GM21786 (cell line): ENCODE results near the gene DNAJC1.
"Not testable (repeated sequence)": the region's sequence is repeated elsewhere in the genome, so short reads cannot be mapped to it uniquely, and the experiment has no call there.

ENCODE experiments used
- ATAC-seq: cut with Tn5 transposase; IDR thresholded peaks from one replicate; pipeline ENCODE4 v1.9.1; 2021; ENCODE audit not compliant: unreplicated experiment

DNAJC1 gene

GRCh38 chr10:21831986-21832820 is 171.3 kb downstream of the DNAJC1 start:
- ATAC-seq: no peak

- no peak for ATAC-seq
Observed at GRCh38 chr10:21830037-21830436, 173.5 kb downstream of the DNAJC1 start.

DNA sequence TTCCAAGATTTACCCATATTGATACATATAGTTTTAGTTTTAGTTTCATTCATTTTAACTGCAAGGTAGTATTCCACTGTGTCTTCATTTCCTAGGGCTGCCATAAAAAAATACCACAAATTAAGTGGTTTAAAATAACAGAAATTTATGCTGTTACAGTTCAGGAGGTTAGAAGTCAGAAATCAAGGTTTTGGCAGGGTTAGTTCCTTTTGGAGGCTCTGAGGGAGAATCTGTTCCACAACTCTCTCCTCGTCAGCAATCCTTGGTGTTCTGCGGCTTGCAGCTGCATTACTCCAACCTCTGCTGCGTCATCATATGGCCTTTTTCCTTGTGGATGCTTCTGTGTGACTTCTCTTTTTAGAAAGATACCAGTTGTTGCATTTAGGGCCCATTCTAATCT is 176.2 kb downstream of the DNAJC1 start:
- ATAC-seq: no peak

- no peak for ATAC-seq
Observed at GRCh38 chr10:21826725-21827124, 176.8 kb downstream of the DNAJC1 start.

- ATAC-seq: no peak
Observed at GRCh38 chr10:21825345-21825744, 178.2 kb downstream of the DNAJC1 start.

DNA sequence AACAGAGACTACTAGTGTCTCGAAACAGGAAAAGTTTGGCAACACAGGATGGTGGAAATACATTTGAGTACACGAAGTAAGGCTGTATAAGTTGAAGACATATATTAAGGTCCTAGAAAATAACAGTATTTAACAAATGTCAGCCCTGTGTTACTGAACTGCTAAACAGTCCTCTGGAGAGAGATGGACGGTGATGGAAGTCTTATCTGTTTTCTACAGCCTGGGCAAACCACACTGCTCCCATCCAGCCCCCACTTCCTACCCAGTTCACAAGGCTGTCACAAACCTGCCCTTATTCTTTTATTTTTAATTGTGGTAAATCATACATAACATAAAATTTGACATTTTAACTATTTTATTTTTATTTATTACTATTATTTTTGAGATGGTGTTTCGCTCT is 179.1 kb downstream of the DNAJC1 start:
- no peak for ATAC-seq

GRCh38 chr10:21823617-21824016 is 179.9 kb downstream of the DNAJC1 start:
- no peak for ATAC-seq

GRCh38 chr10:21822273-21822672 is 181.3 kb downstream of the DNAJC1 start:
- not testable (repeated sequence) for ATAC-seq

GRCh38 chr10:21820952-21821351 is 182.6 kb downstream of the DNAJC1 start:
- no peak for ATAC-seq

GRCh38 chr10:21818416-21818815 is 185.1 kb downstream of the DNAJC1 start:
- ATAC-seq: not testable (repeated sequence)

DNA sequence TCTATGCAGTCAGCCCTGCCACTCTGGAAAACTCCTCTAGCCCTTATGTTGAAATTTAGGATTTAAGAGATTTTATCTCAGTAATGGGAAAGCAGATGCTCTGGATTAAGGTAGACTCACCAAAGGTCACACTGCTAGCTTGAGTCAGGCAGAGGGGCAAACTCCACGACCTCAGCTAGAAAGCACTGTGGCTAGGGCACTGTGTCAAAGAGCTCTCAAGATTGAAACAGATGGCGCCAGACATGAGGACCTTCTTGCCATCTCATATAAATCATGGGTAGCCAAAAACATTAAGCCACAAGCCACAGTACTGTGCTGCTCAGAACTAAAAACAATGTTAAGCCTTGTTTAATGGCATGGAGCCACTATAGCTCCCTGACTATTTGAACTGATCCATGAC is 188.7 kb downstream of the DNAJC1 start:
- no peak for ATAC-seq

- no peak for ATAC-seq
Observed at GRCh38 chr10:21813946-21814345, 189.6 kb downstream of the DNAJC1 start.

DNA sequence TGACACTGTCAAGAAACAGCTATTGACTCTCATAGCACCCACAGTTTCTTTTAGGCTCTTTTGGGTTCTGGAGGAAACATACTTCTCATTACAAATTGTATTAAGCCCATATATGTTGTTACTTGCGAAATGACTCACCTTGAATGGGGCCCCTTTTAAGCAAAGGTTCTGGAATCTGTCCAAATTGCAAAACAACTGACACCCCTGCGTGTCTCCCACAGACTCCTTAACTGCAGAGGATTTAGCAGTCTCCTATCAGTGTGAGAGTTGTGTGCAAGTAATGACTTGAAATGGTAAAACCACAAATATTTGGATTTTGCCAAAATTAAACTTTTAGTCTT is 192.3 kb downstream of the DNAJC1 start:
- no peak for ATAC-seq

GRCh38 chr10:21810582-21811244 is 192.8 kb downstream of the DNAJC1 start:
- no peak for ATAC-seq

- ATAC-seq: no peak
Observed at GRCh38 chr10:21808550-21808949, 195.0 kb downstream of the DNAJC1 start.

- ATAC-seq: no peak
Observed at GRCh38 chr10:21807180-21807579, 196.3 kb downstream of the DNAJC1 start.

GRCh38 chr10:21803374-21803773 is 200.2 kb downstream of the DNAJC1 start:
- ATAC-seq: no peak

- ATAC-seq: no peak
Observed at GRCh38 chr10:21801609-21802008, 201.9 kb downstream of the DNAJC1 start.

GRCh38 chr10:21797984-21798765 is 205.4 kb downstream of the DNAJC1 start:
- ATAC-seq: no peak

GRCh38 chr10:21797533-21797932 is 206.0 kb downstream of the DNAJC1 start:
- no peak for ATAC-seq

DNA sequence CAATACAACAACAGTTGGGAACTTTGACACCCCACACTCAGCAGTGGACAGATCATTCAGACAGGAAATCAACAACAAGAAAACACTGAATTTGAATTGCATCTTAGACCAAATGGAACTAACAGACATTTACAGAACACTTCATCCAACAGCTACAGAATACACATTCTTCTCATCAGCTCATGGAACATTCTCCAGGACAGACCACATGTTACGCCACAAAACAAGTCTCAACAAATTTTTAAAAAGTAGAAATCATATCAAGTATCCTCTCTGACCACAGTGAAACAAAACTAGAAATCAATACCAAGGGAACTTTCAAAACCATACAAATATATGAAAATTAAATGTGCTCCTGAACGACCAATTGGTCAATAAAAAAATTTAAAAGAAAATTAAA is 212.3 kb downstream of the DNAJC1 start:
- no peak for ATAC-seq

DNA sequence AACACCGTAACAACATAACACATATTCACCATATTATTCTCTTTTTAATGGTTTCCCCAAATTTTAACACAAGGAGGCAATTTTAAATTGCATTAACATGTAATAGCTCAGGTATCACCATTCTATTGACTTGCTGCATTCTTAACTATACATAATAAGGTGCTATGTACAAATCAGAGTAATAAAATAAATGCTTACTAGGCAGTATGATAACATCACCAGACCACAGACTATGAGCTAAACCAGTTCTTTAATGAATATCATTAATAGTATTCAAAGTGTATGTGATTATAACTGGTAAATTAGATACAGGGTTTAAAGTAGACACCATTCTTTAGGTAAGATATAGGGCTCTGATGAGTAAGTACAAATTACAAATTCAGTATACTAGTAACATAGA is 226.6 kb downstream of the DNAJC1 start:
- no peak for ATAC-seq
